K562 (cell line): ENCODE data around the gene BMF. TPM values are rescaled to one million over a fixed set of nuclear protein-coding genes. Genes with fewer than 3 reads are reported as not detected.

Experiments
- ATAC-seq: fragments of 200-7000 bp; cut with Tn5 transposase; 3 replicates; pipeline ENCODE4 v1.9.1; 2020; ENCODE audit warnings: moderate library complexity
- BruUV-seq: library from RNA; stranded (reverse); fragments of 400-500 nt; replicated peaks from 2 replicates; lab custom pipeline; 2021; lab: Mats Ljungman, UMichigan
- CTCF ChIA-PET: fragments of 300-600 bp; formaldehyde crosslinking; extraction: SDS; loops from one replicate; lab custom pipeline; 2021; ENCODE audit warnings: low intra/inter-chr PET ratio; lab: Yijun Ruan, JAX
- POLR2A ChIA-PET: fragments of 300-600, 350-650 bp; sonication (Branson Sonifier 250); formaldehyde crosslinking; extraction: SDS; loops from one replicate; lab custom pipeline; 2021; ENCODE audit warnings: antibody characterized with exemption, inconsistent platforms; lab: Yijun Ruan, JAX
- DNase-seq, 4 experiments: peaks; one replicate each; pipeline versions ENCODE4 v3.0.0 to v3.0.0-alpha.2; 2011 to 2018; ENCODE audit warnings: low spot score in 3 of 4, mixed read lengths in 3 of 4; ENCODE audit errors: extremely low read depth in 1 of 4
- FAIRE-seq: peaks from 2 replicates; lab custom pipeline; 2011; peaks lifted over from hg19 to GRCh38; lab: Jason Lieb, UNC
- H2AFZ ChIP-seq: 2 replicates; pipeline ENCODE4 v1.6.0; 2011; ENCODE audit warnings: low read depth, low read length, control low read depth, inconsistent platforms
- H3K27ac ChIP-seq: fragments of 200-600 bp; 3 replicates; pipeline ENCODE4 v1.8.0; 2011; ENCODE audit warnings: low read depth, mild to moderate bottlenecking, control low read depth, inconsistent platforms, low read length, moderate library complexity, mixed read lengths; ENCODE audit errors: extremely low read depth
- H3K27me3 ChIP-seq, 2 experiments: fragments of 300-600 bp in 1 of 2; 2 replicates in 1 of 2; 3 replicates in 1 of 2; pipeline versions ENCODE4 v1.6.0 to v1.8.0; 2011; ENCODE audit warnings: inconsistent platforms in 2 of 2, low read length in 2 of 2, mild to moderate bottlenecking in 1 of 2, mixed read lengths in 1 of 2, moderate library complexity in 1 of 2; ENCODE audit not compliant: control insufficient read depth in 2 of 2, insufficient read depth in 2 of 2
- H3K36me3 ChIP-seq: fragments of 300-600 bp; 3 replicates; pipeline ENCODE4 v1.8.0; 2011; ENCODE audit warnings: mild to moderate bottlenecking, low read length, inconsistent platforms; ENCODE audit not compliant: control insufficient read depth, insufficient read depth
- H3K4me1 ChIP-seq, 2 experiments: fragments of 200-600 bp in 1 of 2; replicated peaks in 1 of 2; 2 replicates in 1 of 2; 3 replicates in 1 of 2; pipeline versions ENCODE4 v1.5.1 to v1.8.0; 2011; ENCODE audit warnings: inconsistent platforms in 2 of 2, low read length in 2 of 2, mild to moderate bottlenecking in 1 of 2, mixed read lengths in 1 of 2, moderate library complexity in 1 of 2; ENCODE audit not compliant: control insufficient read depth in 2 of 2, insufficient read depth in 2 of 2
- H3K4me2 ChIP-seq: 2 replicates; pipeline ENCODE4 v1.6.1; 2011; ENCODE audit warnings: low read length, control low read depth, inconsistent platforms, mixed read lengths; ENCODE audit not compliant: insufficient read depth
- H3K4me3 ChIP-seq: fragments of 200-600 bp; sonication (generic), shearing (Covaris generic); 2 replicates; pipeline ENCODE4 v1.5.1; 2016; ENCODE audit warnings: control low read depth, inconsistent platforms
- H3K79me2 ChIP-seq: fragments of 200-600 bp; 3 replicates; pipeline ENCODE4 v1.8.0; 2011; ENCODE audit warnings: low read length, inconsistent platforms; ENCODE audit not compliant: control insufficient read depth, insufficient read depth
- H3K9ac ChIP-seq, 2 experiments: 2 replicates each; pipeline versions ENCODE4 v1.6.0 to v1.6.1; 2011; ENCODE audit warnings: low read depth in 2 of 2, low read length in 2 of 2, control low read depth in 1 of 2, inconsistent platforms in 1 of 2, mild to moderate bottlenecking in 1 of 2, mixed read lengths in 1 of 2; ENCODE audit not compliant: insufficient read depth in 1 of 2
- H3K9me1 ChIP-seq: one replicate; pipeline ENCODE4 v1.6.0; 2011; ENCODE audit warnings: inconsistent platforms, mild to moderate bottlenecking, low read length, moderate library complexity; ENCODE audit not compliant: control insufficient read depth, insufficient read depth
- H3K9me3 ChIP-seq: replicated peaks from 2 replicates; pipeline ENCODE4 v1.5.1; 2011; ENCODE audit warnings: low read depth, low read length, inconsistent platforms; ENCODE audit not compliant: control insufficient read depth, insufficient read depth
- H4K20me1 ChIP-seq: replicated peaks from 2 replicates; pipeline ENCODE4 v1.6.1; 2011; ENCODE audit warnings: low read length, inconsistent platforms, mixed read lengths; ENCODE audit not compliant: control insufficient read depth, insufficient read depth
- ARHGAP35 ChIP-seq: fragments of 450-650 bp; IDR thresholded peaks from 2 replicates; pipeline ENCODE4 v1.6.1; 2018; ENCODE audit not compliant: partially characterized antibody
- BACH1 ChIP-seq: fragments of 200-800 bp; sonication (Bioruptor generic); IDR thresholded peaks from 2 replicates; pipeline ENCODE4 v1.6.1; 2016; ENCODE audit warnings: missing genetic modification characterization, missing compliant biosample characterization
- BRD4 ChIP-seq: fragments of 200-600 bp; sonication (generic); IDR thresholded peaks from 2 replicates; pipeline ENCODE4 v1.6.1; 2017; ENCODE audit warnings: inconsistent platforms
- CLOCK ChIP-seq: fragments of 250-450 bp; sonication (Bioruptor Pico); IDR thresholded peaks from 2 replicates; pipeline ENCODE4 v1.4.0; 2020; ENCODE audit warnings: mild to moderate bottlenecking, moderate library complexity, borderline replicate concordance
- DACH1 ChIP-seq: fragments of 450-650 bp; IDR thresholded peaks from 2 replicates; pipeline ENCODE4 v1.6.1; 2018; ENCODE audit not compliant: partially characterized antibody
- ELK1 ChIP-seq: sonication (generic); formaldehyde crosslinking; IDR thresholded peaks from 2 replicates; pipeline ENCODE4 v1.8.1; 2022; ENCODE audit warnings: missing genetic modification reagents
- FOXA1 ChIP-seq: fragments of 450-650 bp; IDR thresholded peaks from 2 replicates; pipeline ENCODE4 v1.6.1; 2016; ENCODE audit warnings: mild to moderate bottlenecking, borderline replicate concordance
- ILK ChIP-seq: fragments of 450-650 bp; IDR thresholded peaks from 2 replicates; pipeline ENCODE4 v1.6.1; 2016; ENCODE audit warnings: missing genetic modification characterization, low read depth, mild to moderate bottlenecking, missing compliant biosample characterization, moderate library complexity, borderline replicate concordance
- RHOXF2B ChIP-seq: fragments of 250-450 bp; sonication (Bioruptor Pico); conservative IDR thresholded peaks from 2 replicates; pipeline ENCODE4 v1.5.1; 2021
- SRSF7 ChIP-seq: fragments of 200-400 bp; formaldehyde crosslinking; optimal IDR thresholded peaks from 2 replicates; pipeline ENCODE3; 2017; ENCODE audit warnings: mild to moderate bottlenecking, low read depth, low read length
- ZNF184 ChIP-seq: sonication (generic); formaldehyde crosslinking; IDR thresholded peaks from 2 replicates; pipeline ENCODE4 v1.5.0; 2020; ENCODE audit warnings: missing genetic modification reagents
- ZNF354B ChIP-seq: fragments of 250-450 bp; sonication (Bioruptor Pico); IDR thresholded peaks from 2 replicates; pipeline ENCODE4 v1.4.0; 2020
- WGBS: fragments of 100-300 bp; shearing (Covaris generic); methylation state at CpG from one replicate; pipeline ENCODE4 v1.1.6; 2016; ENCODE audit warnings: low coverage, mixed read lengths; ENCODE audit not compliant: insufficient coverage; ENCODE audit errors: missing lambda C conversion rate; 5-methylcytosine and 5-hydroxymethylcytosine counted together
- in situ Hi-C: fragments of 300-500 bp; cut with MboI; formaldehyde crosslinking; loops from 4 replicates; pipeline ENCODE4 v1.15.0; 2018; ENCODE audit warnings: inconsistent platforms, mixed read lengths
- intact Hi-C: fragments of 100-400 bp; cut with micrococcal nuclease; formaldehyde crosslinking; loops from 2 replicates; pipeline ENCODE4 v1.14.2; 2022
- polyA plus RNA-seq, 8 experiments: library from polyadenylated mRNA; depleted of rRNA in 4 of 8; stranded (reverse) in 5 of 8; unstranded in 3 of 8; fragments of >200 nt; fragmentation: Nextera tagmentation in 2 of 8; fragmentation: Illumina TruSeq in 1 of 8; extraction: Ambion mirVana in 2 of 8; extraction: Trizol in 1 of 8; gene quantifications; 2 replicates each; pipeline versions ENCODE4 v1.2.1 to v1.2.3, GENCODE V29; 2011 to 2014; ENCODE audit warnings: inconsistent platforms in 1 of 8, missing spikeins in 1 of 8
- total RNA-seq, 7 experiments: library from RNA; depleted of rRNA in 6 of 7; stranded (reverse); fragments of >200 nt in 6 of 7; fragmentation: Illumina TruSeq in 2 of 7; extraction: Trizol in 2 of 7; gene quantifications; 2 replicates each; pipeline versions ENCODE4 v1.2.1 to v1.2.3, GENCODE V29; 2011 to 2021; ENCODE audit warnings: low replicate concordance in 1 of 7
- TF ChIP-seq, protein P1 (sequence below): sonication (generic); formaldehyde crosslinking; IDR thresholded peaks from 2 replicates; pipeline ENCODE4 v1.8.1; 2023; ENCODE audit warnings: mild to moderate bottlenecking, missing genetic modification reagents
- TF ChIP-seq, protein P2 (sequence below): sonication (generic); formaldehyde crosslinking; IDR thresholded peaks from 2 replicates; pipeline ENCODE4 v1.8.0; 2022; ENCODE audit warnings: mild to moderate bottlenecking, missing genetic modification reagents

The BMF gene
- total and polyA plus RNA-seq, 9 of the 15 experiments (the other 6 are each of a cell fraction or from before 2014, with no cell fraction given) = 0.25 to 0.91 (median 0.59) TPM; not detected in 2

DNA sequence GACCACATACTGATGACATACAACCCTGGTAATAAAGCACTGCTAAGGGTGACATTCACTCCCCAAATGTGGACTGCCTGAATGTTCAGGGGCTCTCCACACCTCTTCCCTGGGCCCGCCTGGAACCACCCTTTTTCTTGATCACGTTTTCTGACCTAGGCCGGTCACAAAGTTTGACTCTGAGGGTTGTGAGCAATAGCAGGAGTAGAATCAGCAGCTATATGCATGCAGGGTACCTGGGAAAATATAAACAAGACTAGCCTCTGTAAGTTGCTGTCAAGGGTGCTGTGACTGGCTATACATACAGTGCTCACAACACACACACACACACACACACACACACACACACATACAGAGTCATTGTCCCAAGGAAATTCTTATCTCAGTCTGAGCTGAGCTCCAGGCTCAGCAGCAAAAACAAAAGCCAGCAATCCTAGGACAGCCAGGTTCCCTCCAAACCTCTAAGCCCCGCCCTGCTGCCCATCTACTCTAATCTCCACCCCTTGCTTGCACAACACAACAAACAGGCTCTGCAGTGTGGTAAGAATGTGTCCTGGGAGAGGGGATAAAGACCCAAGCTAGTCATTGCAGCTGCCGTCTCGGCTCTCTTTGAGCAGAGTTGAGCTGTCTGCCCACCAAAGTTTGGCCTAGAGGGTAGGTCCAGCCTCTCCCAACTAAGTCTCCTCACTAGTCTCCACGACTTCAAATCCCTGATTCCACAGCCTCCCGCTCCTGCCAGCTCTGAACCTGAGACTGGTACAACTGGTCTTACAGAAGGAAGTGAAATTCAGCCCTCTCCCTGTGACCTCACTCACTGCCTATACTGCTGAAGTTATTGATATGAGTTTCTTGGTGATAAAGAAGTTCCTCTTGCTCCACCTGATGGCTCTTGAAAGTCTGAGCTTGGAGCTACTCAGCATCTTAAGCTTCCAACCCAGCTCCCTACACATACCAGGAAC is 2.2 kb downstream of the BMF start:
- FAIRE-seq (peak; percentile 93), ATAC-seq (peak; percentile 62), DNase-seq (peak; percentile 64 to 90 (median 76))
- no TSS peak for BruUV-seq
- Histone ChIP-seq H3K36me3 (no peaks in the 10 kb centered on the region), H3K4me2 (peak overlapping the region; percentile 67), H2AFZ (peak overlapping the region; percentile 94), H3K27me3 (no peaks in the 10 kb centered on the region), H3K79me2 (no peaks in the 10 kb centered on the region), H3K4me1 (peaks cover 47 to 57% of the 10 kb centered on the region in 2 experiments), H3K9ac (peak overlapping the region; percentile 38 to 43; a peak in 2 of 4 replicates), H3K4me3 (no peak overlapping the region), H3K27ac (peak overlapping the region; percentile 37), H3K9me3 (no peaks in the 10 kb centered on the region), H4K20me1 (no peaks in the 10 kb centered on the region), H3K9me1 (peaks cover 3% of the 10 kb centered on the region)
- ChIA-PET CTCF (interaction anchor here (1.9 kb wide), 1 partner anchor 61 kb away, joined by 5 read pairs; no protein-coding TSS in a partner anchor), POLR2A (interaction anchor here (0.5 to 2.6 kb wide), 16 partner anchors 9 to 325 kb away, joined by 3 to 30 read pairs (median 3); no protein-coding TSS in a partner anchor)
- in situ Hi-C loops = no loop called here
- 24% methylated on average over 8 of the region's 8 CpGs for WGBS
- intact Hi-C loops = loop anchor here (2.0 kb wide), 2 partner anchors 26 to 62 kb away; no protein-coding TSS in a partner anchor
- TF ChIP-seq SRSF7 = no peak
- no peak for TF ChIP-seq ZNF354B
- TF ChIP-seq ZNF184 (CRISPR knock-in tag) = no peak
- no peak for TF ChIP-seq ILK (tag)
- TF ChIP-seq, protein P1, sequence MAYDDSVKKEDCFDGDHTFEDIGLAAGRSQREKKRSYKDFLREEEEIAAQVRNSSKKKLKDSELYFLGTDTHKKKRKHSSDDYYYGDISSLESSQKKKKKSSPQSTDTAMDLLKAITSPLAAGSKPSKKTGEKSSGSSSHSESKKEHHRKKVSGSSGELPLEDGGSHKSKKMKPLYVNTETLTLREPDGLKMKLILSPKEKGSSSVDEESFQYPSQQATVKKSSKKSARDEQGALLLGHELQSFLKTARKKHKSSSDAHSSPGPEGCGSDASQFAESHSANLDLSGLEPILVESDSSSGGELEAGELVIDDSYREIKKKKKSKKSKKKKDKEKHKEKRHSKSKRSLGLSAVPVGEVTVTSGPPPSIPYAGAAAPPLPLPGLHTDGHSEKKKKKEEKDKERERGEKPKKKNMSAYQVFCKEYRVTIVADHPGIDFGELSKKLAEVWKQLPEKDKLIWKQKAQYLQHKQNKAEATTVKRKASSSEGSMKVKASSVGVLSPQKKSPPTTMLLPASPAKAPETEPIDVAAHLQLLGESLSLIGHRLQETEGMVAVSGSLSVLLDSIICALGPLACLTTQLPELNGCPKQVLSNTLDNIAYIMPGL (CRISPR knock-in tag) = no peak
- no peak for TF ChIP-seq BACH1 (tag)
- no peak for TF ChIP-seq ELK1
- no peak for TF ChIP-seq ARHGAP35
- no peak for TF ChIP-seq BRD4
- no peak for TF ChIP-seq CLOCK (CRISPR knock-in tag)
- TF ChIP-seq FOXA1 = no peak
- TF ChIP-seq DACH1 = no peak
- TF ChIP-seq, protein P2, sequence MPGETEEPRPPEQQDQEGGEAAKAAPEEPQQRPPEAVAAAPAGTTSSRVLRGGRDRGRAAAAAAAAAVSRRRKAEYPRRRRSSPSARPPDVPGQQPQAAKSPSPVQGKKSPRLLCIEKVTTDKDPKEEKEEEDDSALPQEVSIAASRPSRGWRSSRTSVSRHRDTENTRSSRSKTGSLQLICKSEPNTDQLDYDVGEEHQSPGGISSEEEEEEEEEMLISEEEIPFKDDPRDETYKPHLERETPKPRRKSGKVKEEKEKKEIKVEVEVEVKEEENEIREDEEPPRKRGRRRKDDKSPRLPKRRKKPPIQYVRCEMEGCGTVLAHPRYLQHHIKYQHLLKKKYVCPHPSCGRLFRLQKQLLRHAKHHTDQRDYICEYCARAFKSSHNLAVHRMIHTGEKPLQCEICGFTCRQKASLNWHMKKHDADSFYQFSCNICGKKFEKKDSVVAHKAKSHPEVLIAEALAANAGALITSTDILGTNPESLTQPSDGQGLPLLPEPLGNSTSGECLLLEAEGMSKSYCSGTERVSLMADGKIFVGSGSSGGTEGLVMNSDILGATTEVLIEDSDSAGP (CRISPR knock-in tag) = no peak
- TF ChIP-seq RHOXF2B (CRISPR knock-in tag) = no peak
